K562 (cell line): Measurements from ENCODE around the gene DIAPH3.

Source experiments
- PHB2 ChIP-seq: fragments of 450-650 bp; IDR thresholded peaks from 2 replicates; pipeline ENCODE4 v1.6.1; 2017; ENCODE audit warnings: low read depth
- YY1 ChIP-seq, 3 experiments: IDR thresholded peaks; 2 replicates each; pipeline ENCODE4 v1.6.1; 2011; ENCODE audit warnings: low read length in 2 of 3, mild to moderate bottlenecking in 2 of 3, moderate library complexity in 2 of 3, borderline replicate concordance in 1 of 3, control low read depth in 1 of 3, low read depth in 1 of 3; ENCODE audit not compliant: insufficient read depth in 3 of 3, insufficient replicate concordance in 2 of 3, control insufficient read depth in 1 of 3, insufficient read length in 1 of 3; ENCODE audit errors: extremely low read depth in 1 of 3
- ZBTB33 ChIP-seq: sonication (generic); formaldehyde crosslinking; IDR thresholded peaks from 2 replicates; pipeline ENCODE4 v1.8.1; 2023; ENCODE audit warnings: mild to moderate bottlenecking, missing genetic modification reagents
- ZFP1 ChIP-seq: fragments of 450-650 bp; formaldehyde crosslinking; IDR thresholded peaks from 2 replicates; pipeline ENCODE4 v1.4.0; 2020; ENCODE audit warnings: mild to moderate bottlenecking, mixed read lengths
- TF ChIP-seq, protein P1 (sequence below): sonication (generic); formaldehyde crosslinking; IDR thresholded peaks from 2 replicates; pipeline ENCODE4 v1.5.0; 2020; ENCODE audit warnings: missing genetic modification reagents

DNA sequence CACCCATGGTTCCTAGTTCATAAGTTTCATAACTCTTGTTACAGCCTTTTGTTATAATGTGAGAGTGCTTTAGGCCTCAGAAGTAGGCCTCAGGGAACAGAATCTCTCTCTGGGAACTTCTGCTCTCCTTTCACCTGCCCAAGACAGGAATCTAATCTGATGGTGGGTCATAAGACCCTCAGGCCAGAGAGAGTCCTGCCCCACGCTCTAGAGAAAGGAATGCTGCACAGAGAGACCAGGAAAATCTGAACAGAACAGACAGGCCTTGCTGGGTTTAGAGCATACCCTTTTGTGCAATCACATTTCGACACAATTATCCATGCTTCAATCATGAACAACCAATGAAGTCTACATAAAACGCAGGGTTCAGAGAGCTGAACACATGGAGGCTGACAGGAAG lies 3.4 kb upstream of the DIAPH3 start:
- TF ChIP-seq, protein P1, sequence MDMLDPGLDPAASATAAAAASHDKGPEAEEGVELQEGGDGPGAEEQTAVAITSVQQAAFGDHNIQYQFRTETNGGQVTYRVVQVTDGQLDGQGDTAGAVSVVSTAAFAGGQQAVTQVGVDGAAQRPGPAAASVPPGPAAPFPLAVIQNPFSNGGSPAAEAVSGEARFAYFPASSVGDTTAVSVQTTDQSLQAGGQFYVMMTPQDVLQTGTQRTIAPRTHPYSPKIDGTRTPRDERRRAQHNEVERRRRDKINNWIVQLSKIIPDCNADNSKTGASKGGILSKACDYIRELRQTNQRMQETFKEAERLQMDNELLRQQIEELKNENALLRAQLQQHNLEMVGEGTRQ (CRISPR knock-in tag), result no peak
- TF ChIP-seq YY1 (IDR thresholded peaks at IDR 0.05; ENCODE audit: borderline replicate concordance in 1 of 3, control insufficient read depth in 1 of 3, extremely low read depth in 1 of 3, insufficient read depth in 3 of 3, insufficient read length in 1 of 3, insufficient replicate concordance in 2 of 3, low read depth in 1 of 3, low read length in 2 of 3), result no peak
- no peak for TF ChIP-seq PHB2
- TF ChIP-seq ZBTB33 (CRISPR knock-in tag), result no peak
- TF ChIP-seq ZFP1 (CRISPR knock-in tag), result no peak
